Inflammatory macrophage treated with lipopolysaccharide for 4 hours (primary cell): ENCODE data around the gene NUDT8.
A peak's percentile ranks its signal among the peaks of the same experiment; 100 is the strongest.
"Not testable (repeated sequence)": the region's sequence is repeated elsewhere in the genome, so short reads cannot be mapped to it uniquely, and the experiment has no call there.

ENCODE experiments used
- DNase-seq: peaks from one replicate; pipeline ENCODE4 v3.0.0-alpha.2; 2020

Gene NUDT8

DNA sequence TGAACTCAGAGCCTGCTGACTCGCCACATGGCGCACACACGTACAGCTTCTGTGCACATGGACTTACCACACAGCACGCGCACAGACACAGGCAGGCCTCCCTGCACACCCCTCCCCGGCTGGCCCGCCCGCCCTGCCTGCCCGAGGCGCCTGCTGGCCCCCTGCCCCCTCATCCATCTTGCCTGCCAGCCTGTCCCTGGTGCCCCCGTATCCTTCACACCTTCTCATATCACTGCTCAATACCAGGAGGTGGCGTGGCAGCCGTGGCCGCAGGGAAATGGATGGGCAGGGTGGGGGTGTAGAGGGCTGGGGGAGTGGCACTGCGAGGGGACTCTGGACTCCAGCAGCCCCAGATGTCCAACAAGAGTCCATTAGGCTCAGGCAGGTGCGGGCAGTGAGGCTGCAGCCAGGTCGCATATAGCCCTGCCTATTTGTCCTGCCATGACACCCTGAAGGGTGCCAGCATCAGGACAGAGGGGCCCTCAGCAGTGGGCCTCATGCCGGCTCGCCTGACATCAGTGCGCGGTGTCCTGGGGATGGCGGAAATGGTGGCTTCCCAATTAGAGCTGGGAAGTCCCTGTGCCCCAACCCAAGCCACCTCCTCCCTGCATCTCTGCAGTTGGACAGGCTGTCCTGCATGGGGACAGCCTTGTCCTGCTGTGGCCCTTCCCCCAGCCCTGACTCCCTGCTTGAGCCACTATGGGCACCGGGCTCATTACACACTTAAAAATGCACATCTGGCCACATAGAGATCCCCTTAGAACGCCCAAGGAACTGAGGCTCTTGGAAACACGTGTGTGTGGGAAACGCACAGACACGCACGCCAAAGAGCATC, 11.8 kb upstream of the NUDT8 start:
- DNase-seq = no peak

DNA sequence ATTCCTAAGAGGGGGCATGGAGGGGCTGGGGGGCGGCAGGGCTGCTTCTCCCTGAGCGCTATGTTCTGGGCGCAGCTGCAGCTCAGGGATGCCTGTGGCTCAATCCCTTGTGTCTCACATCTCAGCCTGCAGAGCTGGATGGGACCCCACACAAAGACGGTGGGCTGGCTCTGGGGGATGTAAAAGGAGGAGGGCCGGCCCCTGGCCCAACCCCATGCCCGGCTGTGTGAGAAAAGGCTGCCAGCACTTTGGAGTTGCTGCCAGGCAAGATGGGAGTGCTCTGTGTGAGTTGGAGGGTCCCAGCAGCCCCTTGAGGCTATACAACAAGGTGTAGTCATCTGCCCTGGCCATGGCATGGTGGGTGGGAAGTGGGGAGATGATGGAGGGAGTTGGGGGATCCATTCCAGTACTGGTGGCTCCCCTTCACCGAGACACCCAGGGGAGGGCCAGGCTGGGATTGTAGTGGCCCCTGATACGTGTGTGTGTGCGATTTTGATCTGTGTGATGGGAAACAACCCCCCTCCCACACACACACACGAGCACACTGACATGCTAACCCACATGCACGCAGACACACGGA, 11.1 kb upstream of the NUDT8 start:
- DNase-seq = no peak

DNA sequence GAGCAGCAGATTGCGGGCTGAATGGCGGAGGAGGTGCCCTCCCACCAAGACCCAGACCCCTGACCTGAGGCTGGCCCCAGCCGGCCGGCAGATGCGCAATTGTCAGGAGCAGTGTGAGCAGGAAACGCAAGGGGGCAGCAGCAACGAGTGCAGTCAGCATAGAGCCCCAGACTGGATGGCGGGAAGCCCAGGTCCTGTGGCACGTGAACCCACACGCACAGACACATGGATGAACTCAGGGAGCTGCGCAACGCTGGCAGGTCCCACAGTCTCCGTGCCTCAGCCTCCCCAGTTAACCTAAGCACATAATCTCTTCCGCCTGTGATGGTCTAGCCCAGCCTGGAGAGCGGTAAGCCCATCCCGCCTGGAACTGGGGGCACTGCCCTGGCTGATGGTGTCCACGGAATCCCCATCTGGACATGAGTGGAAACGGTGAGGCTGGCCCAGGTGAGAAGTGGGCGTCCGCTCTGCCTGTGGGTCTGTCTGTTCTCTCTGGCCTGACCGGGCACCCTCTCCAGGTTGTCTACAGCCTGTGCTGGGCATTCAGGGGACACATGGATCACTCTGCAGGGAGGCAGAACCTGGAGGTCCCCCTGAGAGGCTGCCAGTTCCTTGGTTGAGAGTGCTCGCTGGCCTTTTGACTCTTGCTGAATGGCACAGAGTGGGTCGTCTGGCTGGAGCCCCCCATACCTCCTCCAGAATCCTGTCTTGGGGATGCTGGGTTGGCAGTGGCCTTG, 10.5 kb upstream of the NUDT8 start:
- peak; percentile 33 for DNase-seq

DNA sequence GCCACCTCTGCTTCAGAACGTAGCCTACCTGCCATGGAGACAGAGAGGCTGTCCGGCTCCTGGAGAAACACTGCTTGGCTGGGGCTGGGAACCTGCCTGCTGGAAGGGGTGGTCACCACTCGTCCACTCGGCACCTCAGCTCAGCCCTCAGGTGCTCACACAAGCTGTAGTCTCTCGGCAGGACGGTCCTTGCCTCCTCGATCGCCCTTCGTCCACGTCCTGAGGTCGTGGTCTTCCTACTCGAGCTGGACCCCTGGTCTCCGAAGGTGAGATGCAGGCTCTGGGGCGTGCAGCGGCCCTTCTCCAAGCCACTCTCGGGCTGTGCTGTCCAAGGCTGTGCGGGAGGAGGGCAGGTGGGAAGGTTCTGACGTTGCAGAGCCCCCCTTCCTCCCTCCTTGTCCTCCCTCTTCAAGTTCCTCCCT, 9.7 kb upstream of the NUDT8 start, which contains the start of gene TBX10:
TBX10 (minus strand) TSS at position 326 of the 422 bp plus-strand sequence; CDS start at position 35, 291 bp downstream.
- DNase-seq = no peak

DNA sequence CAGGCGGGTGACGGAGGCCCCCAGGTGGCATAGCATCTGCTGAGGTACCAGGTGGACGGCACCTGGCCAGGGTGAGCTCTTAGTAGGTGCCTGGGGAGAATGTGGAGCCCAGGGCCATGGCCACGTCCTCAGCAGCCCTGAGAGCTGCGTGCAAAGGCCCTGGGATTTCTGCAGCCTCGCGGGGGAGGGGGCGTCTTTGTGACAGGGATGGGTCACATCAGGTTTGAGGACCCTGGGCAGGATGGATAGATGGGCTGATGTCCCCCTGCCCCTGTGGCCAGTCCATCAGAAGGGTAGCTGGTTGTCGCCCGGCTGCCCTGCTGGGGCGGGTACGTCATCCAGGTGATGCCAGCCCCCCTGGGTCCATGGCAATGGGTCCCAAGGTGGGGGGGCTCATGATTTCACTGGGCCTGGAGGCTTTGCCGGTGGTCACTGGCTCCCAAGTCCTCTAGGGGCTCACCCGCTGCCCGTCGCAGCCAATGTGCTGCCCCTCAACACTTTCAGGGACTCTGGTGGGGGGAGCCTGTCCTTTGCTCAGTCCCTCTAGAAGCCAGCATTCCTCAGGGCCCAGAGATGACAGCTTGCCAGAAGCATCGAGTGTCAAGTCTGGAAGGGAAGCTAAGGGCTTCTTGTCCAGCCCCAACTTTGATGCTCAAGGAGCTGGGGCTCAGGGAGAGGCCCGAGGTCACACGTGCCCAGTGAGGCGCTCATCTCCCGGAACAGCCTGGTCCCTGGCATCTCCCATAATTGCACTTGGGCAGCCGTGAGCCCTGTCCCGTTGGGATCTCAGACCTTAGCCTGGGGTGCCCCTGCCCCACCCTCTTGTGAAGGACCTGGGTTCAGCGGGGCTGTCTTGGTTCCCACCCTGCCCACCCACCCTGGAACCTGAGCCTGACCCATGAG, 9.0 kb upstream of the NUDT8 start:
- DNase-seq = no peak

DNA sequence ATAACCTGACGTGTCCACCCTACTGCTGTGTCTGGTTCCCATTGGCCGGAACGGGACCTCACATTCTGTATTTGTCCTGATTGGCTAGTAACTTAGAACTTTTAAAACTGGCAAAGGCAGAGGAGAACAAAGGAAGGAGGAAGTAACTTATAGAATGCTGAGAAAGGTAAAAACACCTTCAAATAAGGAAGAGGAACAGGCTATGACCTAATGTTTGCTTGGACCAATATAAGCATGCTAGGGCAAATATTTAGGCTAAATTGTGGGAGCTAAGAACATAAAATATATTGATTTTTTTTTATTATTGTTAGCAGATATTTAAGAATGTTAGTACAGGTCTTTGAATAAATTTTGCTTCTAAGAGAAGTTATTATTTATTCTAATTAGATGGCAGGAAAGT, 7.7 kb upstream of the NUDT8 start:
- DNase-seq = not testable (repeated sequence)

DNA sequence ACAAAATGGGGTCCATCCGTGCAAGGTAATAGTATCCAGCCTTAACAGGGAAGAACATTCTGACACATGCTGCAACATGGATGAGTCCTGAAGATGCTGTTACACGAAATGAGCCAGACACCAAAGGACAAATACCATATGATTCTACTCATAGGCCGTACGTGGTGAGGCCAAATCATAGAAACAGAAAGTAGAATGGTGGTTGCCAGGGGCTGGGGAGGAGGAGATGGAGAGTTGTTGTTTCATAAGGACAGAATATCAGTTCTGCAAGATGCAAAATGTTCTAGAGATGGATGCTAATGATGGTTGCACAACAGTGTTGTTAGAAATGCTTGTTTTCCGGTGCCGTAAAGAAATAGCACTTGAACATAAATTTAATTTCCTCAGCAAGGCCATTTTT, 7.2 kb upstream of the NUDT8 start:
- peak; percentile 39 for DNase-seq

DNA sequence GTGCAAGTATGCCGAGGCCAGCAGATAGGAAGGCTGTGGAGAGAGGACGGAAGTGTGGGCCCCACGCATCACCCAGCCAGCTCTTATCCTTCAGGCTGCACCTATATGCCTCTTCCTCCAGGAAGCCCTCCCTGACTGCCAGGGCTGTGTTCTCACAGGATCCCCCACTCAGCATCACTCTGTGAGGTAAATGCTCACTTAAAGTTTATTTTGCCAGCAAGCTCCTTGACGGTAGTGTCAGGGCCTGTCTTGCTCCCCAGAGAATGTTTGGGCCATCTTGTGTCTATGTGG, 5.4 kb upstream of the NUDT8 start:
- DNase-seq = no peak

DNA sequence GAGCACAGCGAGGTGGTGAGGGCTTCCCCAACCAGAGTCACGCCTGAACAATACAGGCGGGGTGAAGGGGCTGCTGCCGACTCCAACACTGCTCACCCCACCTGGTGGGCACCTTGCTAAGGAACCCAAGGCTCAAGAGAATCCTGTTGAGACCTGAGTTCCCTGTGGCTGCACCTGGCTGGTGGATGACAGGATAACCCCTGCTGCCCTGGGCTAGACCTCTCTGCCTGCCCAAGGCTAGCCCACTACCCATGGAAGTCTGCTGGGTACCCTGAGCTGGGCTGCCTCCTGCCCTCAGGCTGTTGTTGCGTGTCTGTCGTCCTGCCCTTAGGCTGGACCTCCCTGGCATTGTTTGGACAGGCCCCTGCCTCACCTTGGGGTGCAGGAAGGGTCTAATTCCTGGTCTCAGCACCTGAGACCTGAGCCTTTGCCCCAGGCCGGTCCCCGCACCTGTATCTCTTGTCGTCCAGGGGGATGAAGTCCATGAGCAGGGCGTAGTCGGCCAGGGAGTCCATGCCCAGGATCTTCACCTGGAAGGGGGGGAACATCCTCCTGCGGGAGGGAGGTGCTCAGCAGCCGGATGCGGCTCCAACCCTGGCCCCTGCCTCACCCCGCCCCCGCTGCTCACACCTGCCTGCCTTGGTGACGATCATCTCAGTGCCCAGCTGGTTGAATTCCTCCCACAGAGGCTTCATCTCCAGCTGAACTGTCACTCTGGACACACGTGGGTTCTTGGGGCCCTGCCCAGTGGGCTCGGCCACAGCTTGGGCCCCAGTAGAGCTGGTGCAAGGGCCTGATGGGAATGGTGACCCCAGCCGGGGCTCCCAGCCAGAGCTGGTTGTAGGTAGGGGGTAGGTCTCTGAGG, 4.9 kb upstream of the NUDT8 start:
- DNase-seq = no peak

DNA sequence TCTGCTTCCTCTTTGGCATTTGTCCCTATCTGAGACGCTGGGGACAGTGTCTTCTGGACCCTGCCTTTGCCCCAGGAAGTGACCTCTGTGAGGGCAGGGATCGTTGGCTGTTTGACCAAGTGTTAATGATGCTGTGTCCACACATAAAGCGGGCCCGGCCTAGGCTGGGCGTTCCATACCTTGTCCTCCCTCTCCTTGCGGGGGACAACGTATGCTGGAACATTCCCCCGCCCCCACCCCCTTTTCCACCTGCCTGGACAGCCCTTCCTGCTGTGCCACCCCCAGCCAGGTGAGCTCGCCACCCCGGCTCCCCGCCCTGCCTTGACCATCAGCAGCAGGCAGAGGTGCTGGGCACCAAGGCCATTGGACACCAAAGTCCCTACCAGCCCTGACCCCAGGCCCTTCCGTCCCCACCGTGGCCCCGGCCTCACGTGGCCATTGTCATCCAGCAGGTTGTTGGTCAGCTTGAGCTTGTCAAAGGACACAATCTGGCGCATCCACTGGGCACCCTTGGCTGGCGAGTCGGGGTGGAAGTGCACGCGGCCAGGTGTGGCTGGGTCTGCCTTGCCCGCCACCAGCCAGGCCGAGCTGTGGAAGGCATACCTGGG, 4.1 kb upstream of the NUDT8 start:
- DNase-seq = no peak

DNA sequence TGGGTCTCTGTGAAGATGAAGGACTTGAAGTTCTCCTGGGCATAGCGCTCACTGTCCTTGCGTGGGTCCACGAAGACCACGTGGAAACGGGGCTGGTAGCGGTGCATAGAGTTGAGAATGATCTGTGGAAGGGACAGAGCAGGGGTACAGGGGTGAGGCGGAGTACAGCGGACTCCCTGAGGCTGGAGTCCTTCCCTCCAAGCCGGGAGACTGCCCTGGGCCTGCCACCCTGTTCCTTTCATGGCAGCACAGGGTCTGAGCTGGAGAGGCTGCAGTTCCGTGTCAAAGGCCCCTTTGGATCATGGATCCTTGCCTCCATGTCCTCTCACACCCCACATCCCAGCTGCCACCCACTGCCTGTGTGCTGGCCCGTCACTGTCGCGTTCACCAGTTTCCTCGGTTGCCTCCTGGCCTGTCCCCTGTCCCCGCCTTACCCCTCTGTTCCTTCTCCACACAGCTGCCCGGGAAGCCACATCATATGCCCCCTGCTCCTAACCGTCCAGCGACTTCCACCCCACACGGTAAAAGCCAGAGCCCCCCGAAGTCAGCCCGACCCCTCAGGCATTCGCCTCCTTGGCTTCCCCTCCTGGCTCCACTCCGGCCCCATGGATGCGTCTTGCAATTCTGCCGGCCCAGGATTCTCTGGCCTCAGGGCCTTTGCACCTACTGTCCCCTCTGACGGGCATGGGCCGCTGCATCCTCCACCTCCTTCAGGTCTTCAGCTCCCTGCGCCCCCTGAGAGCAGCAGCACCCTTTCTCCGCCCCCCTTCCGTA, 3.4 kb upstream of the NUDT8 start:
- no peak for DNase-seq

DNA sequence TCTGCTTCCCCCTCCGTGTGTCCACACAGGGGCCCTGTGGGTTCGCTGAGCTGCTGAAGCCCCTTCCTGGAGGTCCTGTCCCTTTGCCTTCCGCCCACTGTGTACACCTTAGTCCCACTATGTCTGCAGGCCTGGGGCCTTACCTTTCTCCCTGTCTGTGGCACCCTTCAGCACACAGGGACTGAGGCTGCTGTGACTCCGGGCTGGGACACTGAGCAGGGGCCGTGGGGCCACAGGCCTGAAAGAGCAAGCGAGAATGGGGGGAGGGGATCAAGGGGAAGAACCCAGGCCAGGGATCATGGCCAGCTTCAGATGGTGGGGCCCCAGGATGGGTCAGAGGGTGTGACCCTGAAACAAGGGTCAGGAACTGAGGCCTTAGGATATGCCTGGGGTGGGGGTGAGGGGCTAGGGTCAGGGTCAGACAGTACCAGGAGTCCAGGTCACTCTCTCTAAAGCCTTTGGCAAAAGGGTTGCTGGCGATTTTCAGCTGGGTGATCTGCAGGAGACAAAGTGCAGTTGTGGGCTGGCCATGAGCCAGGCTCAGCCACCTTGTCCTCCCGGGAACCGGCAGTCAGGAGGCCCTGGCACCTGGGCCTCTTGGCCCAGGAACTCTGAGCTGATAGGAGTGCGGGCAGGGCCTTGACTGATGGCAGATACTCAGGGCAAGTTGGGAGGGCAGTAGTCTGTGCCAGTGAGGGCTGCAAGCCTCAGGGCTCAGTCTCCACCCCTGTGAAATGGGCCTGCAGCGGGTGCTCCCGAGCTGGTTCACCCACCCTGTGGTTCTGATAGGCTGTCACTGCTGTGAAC, 2.6 kb upstream of the NUDT8 start:
- no peak for DNase-seq

DNA sequence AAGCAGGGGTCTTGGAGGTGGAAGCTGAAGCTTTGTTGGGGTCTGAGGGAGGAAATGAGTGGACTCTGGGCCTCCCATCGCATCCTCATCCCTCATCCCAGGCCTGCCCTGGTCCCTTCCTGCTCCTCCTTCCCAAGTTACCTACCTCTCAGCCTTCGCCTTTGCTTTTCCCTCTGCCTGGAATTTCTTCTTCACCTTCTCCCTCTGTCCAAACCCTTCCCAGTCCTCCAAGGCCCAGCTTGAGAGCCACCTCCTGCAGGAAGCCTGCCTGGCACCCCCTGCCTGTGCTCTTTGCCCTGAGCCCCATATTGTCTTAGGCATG, 2.1 kb upstream of the NUDT8 start:
- DNase-seq = no peak

DNA sequence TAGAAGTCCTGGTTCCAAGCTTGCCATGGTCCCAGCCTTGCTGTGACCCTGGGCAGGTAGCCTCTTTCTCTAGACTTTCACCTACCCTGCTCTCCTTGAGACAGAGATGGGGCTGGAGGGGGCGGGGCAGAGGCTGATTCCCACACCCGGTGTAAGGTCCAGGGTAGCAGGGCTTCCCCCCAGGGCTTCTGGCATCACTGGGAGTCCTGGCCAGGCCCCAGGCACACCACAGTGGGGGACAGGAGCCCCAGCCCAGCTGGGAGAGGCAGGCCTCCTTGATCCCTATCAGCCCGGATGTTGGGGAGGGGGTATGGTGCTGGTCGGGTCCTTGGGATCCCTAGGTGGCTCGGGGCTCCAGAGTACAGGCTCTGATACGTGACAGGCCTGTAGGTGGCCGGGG, 1.7 kb upstream of the NUDT8 start:
- no peak for DNase-seq

DNA sequence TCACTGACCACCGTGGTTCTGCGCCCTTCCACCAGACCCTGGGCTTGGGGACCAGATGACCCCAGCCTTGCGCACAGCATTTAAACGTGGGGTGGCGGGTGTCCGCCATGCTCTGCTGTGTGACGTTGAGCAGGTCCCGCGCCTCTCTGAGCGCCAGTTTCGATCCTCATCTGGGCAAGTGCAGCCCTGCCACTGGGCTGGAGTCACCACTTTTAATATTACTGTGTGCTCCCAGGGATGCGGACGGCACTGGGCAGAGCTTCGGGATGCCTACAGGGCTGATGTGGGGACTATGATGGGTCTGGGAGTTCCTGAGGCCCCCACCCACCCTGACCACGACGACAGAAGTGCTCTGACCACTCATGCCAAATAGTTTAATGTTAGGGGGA, 1.2 kb upstream of the NUDT8 start:
- DNase-seq = no peak

DNA sequence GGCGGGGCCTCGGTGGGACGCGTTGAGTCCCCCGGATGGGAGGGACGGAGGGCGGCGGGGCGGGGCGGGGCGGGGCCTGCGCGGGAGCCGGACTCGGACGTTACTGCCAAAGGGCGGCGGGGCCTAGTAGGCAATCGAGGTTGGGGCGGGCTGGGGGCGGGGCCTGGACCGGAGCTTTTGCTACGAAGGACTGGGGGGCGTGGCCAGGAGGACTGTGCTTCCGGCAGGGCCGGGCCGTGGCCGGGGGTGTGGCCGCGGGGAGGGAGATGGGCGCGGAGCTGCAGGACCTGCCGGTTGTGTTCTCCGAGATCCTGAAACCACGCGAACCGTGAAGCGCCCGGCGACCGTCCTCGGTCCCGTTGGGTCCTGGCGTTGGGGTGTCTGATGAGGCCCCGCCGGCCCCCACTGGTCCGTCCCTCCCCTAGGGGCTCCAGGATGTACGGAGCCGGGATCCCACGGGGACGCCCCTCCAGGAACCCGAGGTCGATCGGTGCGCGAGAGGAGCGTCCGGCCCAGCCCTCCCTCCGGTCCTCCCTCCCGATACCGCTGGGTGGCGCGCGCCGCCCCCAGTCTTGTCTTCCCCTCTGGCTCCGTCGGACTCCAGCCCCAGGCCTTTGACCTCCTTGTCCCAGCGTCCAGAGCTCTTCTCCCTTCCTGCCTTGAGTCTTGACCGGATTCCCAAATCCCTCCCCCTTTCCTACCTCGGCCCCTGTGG, 648 bp upstream of the NUDT8 start:
- DNase-seq = peak; percentile 98

DNA sequence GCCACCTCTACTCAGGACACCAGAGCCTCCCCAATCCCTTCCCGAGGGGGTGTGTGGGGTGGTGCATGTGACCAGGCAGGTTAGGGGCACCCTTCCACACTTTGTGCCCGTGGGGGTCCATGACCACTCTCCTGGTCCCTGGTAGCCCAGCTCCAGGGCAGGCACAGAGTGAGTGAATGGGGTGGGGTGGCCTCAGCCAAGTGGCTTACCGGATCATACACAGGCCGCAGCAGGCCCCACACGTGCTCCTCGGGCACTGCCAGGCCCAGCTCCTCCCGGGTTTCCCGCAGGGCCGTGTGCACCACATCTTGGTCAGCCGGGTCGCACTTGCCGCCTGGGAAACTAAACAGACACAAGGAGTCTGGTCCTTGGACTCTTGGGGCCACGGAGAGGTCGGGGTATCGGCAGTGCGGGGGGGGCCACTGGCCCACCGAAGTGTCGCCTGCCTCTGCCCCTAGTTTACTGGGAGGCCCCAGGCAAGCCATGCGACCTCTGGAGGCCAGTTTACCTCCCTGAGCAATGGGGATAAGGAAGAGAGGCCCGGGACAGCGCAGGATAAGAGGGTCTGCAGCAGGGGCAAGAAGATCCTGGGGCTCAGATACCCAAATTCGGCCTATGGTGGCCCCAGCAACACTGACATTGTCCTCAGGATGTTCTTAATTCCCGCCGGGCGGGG, 889 bp downstream of the NUDT8 start:
- no peak for DNase-seq

DNA sequence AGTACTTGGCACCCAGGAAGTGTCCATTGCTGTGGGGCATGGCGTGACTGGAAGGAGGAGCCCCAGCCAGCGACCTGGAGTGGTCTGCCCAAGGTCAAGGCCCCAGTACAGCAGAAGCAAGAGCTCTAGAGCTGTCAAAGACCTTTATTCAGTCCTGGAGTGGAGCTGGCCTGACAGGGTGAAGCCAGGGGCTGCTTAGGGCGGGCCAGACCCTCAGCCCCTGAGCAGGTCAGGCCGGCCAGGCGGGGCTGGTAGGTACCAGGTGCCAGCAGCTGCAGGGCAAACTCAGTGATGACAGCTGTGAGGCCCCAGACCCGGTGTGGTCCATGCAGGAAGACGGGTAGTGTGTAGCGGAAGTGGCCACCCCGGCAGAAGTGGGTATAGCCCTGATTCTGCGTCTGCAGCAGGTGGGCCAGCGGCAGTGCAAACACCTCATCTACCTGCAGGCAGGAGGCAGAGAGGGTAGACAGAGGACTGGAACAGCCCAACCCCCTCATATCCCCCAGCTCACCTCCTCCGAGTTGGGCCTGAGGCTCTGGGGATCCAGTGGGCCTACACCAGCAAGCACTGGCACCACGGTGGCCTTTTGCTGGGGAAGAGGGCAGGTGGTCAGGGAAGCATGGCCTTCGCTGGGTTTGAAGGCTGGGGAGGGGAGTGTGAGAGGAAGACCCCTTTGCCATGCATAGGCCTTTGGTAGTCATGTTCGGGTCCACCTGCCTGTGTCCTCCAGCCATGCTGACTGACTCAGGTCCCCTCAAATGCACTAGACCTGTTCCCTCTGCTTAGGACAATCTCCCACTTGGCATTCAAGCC, 1.7 kb downstream of the NUDT8 start:
- no peak for DNase-seq
